ENCODE data around the gene TECPR2.
A peak's percentile ranks its signal among the peaks of the same experiment; 100 is the strongest.

TECPR2 gene

GRCh38 chr14:102434647-102435175, 72.0 kb downstream of the TECPR2 start:
- FAIRE-seq (no peak), DNase-seq (ENCODE audit: insufficient read length) (no peak)
- TF ChIP-seq POLR2A (IDR thresholded peaks at IDR 0.05; ENCODE audit: low read depth, low read length) = no peak
- TF ChIP-seq TAF1 (IDR thresholded peaks at IDR 0.05; ENCODE audit: borderline replicate concordance, low read depth, low read length) = no peak
- TF ChIP-seq POLR2AphosphoS5 (IDR thresholded peaks at IDR 0.05; ENCODE audit: low read depth, low read length) = no peak

DNA sequence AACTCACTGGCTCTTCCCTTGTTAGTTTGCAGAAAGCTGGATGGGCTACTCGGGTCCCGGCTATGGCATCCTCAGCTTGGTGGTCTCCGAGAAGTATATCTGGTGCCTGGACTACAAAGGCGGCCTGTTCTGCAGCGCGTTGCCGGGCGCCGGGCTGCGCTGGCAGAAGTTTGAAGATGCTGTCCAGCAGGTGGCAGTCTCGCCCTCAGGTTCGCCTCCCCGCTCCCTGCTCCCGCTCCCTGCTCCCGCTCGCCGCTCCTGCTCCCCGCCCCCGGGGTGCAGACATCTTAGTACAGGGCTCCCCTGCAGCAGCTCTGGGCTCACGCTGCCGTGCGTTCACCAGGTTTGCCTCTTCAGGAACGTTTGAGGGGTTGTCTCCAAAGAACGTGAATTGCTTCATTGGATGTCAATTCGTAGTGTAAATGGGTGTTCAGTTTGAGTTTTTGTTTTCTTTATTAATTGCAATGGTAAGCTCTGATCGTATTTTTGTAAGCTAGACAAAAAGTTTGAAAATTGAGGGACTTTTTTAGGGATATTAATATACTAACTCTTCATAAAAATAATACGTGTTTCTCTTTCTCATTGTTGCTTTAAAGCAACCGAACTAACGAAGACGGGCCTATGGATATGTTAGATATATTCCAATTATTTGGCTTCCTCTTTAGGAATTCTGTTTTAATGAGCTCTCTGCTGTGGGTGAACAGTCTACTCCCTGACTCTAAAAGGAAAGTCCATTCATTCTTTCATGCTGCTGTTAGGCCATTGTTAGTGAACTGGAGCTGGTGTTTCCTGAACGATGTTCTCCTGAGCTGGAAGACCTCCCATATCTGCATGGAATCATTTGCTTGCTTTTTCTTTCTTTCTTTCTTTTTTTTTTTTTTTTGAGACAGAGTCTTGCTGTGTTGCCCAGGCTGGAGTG, 75.5 kb downstream of the TECPR2 start:
- TF ChIP-seq POLR2AphosphoS5 (IDR thresholded peaks at IDR 0.05; ENCODE audit: low read depth, low read length) (no peak), POLR2A (IDR thresholded peaks at IDR 0.05; ENCODE audit: low read depth, low read length) (no peak), TAF1 (IDR thresholded peaks at IDR 0.05; ENCODE audit: borderline replicate concordance, low read depth, low read length) (no peak)
- peak; percentile 82 for DNase-seq (ENCODE audit: insufficient read length)
- FAIRE-seq = peak; percentile 96

DNA sequence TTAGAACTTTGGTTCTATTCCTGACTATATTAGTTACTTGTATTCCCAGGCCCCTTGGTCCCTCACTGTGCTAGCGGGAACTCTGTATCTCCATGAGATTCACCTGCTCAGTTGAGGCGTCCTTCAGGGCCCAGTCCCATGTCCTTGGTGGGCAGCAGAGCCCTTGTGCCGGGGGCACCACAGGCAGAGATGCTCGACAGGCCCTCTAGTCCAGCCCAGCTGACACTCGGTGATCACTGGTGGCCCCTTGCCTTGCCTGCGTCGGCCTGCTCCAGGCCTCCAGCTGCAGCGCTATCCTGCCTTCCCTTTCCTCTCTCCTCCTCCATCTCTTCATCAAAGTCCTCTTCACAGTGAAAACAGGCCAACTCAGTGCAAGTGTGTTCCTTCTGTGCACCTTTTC, 76.8 kb downstream of the TECPR2 start:
- no peak for DNase-seq (ENCODE audit: insufficient read length)
- FAIRE-seq = no peak
- TF ChIP-seq POLR2A (IDR thresholded peaks at IDR 0.05; ENCODE audit: low read depth, low read length) (no peak), POLR2AphosphoS5 (IDR thresholded peaks at IDR 0.05; ENCODE audit: low read depth, low read length) (no peak), TAF1 (IDR thresholded peaks at IDR 0.05; ENCODE audit: borderline replicate concordance, low read depth, low read length) (no peak)

GRCh38 chr14:102440392-102440791, 77.7 kb downstream of the TECPR2 start:
- DNase-seq (ENCODE audit: insufficient read length) = no peak
- FAIRE-seq = no peak
- TF ChIP-seq POLR2AphosphoS5 (IDR thresholded peaks at IDR 0.05; ENCODE audit: low read depth, low read length) (no peak), POLR2A (IDR thresholded peaks at IDR 0.05; ENCODE audit: low read depth, low read length) (no peak), TAF1 (IDR thresholded peaks at IDR 0.05; ENCODE audit: borderline replicate concordance, low read depth, low read length) (no peak)

DNA sequence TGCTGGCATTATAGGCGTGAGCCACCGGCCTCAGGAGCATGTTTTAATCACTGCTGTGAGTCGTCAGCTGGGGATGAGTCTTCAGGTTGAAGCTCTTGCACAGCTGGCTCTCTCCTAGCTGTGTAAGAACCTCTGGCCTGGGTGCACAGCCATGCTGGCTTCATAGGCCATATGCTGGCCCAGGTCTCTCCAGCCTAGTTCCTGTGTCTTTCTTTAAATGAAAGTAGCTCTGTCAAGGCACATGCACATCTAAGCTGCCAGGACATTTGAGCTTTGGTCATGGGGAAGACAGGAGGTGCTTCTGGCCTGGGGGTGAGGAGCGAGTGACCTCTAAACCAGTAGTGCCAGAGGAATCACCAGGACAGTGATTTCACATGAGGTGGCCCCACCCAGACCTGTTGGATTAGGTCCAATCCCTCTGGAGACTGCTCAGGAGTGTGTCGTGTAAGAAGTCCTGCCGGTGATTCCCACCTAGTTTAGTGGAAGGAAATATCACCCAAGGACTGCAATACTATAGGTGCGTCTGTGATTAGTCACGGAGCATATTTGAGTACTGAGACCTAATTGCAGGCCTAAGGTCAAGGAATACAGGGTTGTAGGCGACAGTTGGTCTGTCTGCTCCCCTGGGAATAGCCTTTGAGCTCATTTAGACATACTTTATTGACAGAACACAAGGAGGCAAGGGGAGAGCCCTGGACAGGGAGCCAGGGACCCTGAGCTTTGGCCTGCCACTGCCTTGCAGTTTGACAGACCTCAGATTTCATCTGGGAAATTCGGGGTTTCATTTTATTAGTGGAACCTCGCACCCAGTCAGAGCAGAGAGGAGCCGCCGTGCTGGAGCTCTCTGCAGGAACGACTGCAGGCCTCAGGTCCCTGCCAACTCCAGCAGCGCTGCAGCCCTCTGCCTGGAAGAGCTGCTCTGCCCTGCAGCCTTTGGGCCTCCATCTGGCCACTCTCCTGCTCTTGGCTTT, 79.8 kb downstream of the TECPR2 start:
- TF ChIP-seq TAF1 (IDR thresholded peaks at IDR 0.05; ENCODE audit: borderline replicate concordance, low read depth, low read length) = no peak
- FAIRE-seq (no peak), DNase-seq (ENCODE audit: insufficient read length) (no peak)

GRCh38 chr14:102445066-102445465, 82.3 kb downstream of the TECPR2 start:
- no peak for FAIRE-seq
- TF ChIP-seq POLR2A (IDR thresholded peaks at IDR 0.05; ENCODE audit: low read depth, low read length) (no peak), TAF1 (IDR thresholded peaks at IDR 0.05; ENCODE audit: borderline replicate concordance, low read depth, low read length) (no peak), POLR2AphosphoS5 (IDR thresholded peaks at IDR 0.05; ENCODE audit: low read depth, low read length) (no peak)
- DNase-seq (ENCODE audit: insufficient read length) = no peak

DNA sequence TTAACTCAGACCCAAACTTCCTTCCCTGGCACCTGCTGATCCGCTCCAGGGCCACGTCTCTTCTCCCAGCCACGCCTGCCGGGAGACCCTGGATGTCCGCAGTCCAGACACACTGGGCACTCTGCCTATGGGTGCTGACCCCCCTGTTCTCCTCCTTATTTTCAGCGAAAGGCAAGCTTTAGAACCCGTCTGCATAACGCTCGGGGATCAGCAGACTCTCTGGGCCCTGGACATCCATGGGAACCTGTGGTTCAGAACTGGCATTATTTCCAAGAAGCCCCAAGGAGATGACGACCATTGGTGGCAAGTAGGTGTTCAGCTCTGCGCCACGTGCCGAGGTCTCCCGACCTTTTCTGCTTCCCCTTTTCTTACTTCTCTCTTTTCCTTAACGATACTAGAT, 82.9 kb downstream of the TECPR2 start:
- TF ChIP-seq POLR2A (IDR thresholded peaks at IDR 0.05; ENCODE audit: low read depth, low read length) (no peak), TAF1 (IDR thresholded peaks at IDR 0.05; ENCODE audit: borderline replicate concordance, low read depth, low read length) (no peak), POLR2AphosphoS5 (IDR thresholded peaks at IDR 0.05; ENCODE audit: low read depth, low read length) (no peak)
- DNase-seq (ENCODE audit: insufficient read length) = no peak
- FAIRE-seq = no peak

GRCh38 chr14:102450206-102451063, 87.7 kb downstream of the TECPR2 start:
- FAIRE-seq = no peak
- TF ChIP-seq POLR2AphosphoS5 (IDR thresholded peaks at IDR 0.05; ENCODE audit: low read depth, low read length) (no peak), POLR2A (IDR thresholded peaks at IDR 0.05; ENCODE audit: low read depth, low read length) (no peak), TAF1 (IDR thresholded peaks at IDR 0.05; ENCODE audit: borderline replicate concordance, low read depth, low read length) (no peak)

DNA sequence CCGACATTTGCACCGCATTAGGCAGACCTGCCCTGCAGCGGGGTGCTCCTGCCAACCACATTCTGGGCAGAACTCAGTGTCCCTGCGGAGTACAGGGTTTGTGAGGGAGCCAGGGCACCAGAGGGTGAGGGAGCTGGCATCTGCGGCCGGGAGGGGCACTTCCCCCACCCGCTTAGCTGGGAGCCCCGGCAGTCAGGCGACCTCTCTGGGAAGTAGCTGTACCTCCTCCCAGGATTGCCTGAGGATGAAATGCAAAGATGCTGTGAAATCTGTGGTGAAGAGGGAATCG, 88.3 kb downstream of the TECPR2 start:
- FAIRE-seq (no peak), DNase-seq (ENCODE audit: insufficient read length) (no peak)
- no peak for TF ChIP-seq POLR2AphosphoS5 (IDR thresholded peaks at IDR 0.05; ENCODE audit: low read depth, low read length)
- TF ChIP-seq TAF1 (IDR thresholded peaks at IDR 0.05; ENCODE audit: borderline replicate concordance, low read depth, low read length) = no peak
- no peak for TF ChIP-seq POLR2A (IDR thresholded peaks at IDR 0.05; ENCODE audit: low read depth, low read length)

More at GRCh38 chr14:102450206-102451063, 87.7 kb downstream of the TECPR2 start:
- no peak for DNase-seq (ENCODE audit: insufficient read length)

DNA sequence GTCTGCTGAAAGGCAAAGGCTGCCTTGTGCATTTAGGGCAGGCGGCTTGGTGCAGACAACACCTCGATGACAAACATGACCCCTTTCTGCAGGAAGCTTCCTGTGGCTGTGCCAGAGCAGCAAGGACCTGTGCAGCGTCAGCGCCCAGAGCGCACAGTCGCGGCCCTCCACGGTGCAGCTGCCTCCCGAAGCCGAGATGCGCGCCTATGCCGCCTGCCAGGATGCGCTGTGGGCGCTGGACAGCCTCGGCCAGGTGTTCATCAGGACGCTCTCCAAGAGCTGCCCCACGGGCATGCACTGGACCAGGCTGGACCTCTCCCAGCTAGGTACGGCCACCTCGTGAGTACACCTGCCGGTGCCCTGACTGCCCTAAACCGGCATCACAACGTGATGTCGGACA, 89.6 kb downstream of the TECPR2 start:
- TF ChIP-seq POLR2A (IDR thresholded peaks at IDR 0.05; ENCODE audit: low read depth, low read length) (no peak), TAF1 (IDR thresholded peaks at IDR 0.05; ENCODE audit: borderline replicate concordance, low read depth, low read length) (no peak), POLR2AphosphoS5 (IDR thresholded peaks at IDR 0.05; ENCODE audit: low read depth, low read length) (no peak)
- DNase-seq (ENCODE audit: insufficient read length) (no peak), FAIRE-seq (no peak)

GRCh38 chr14:102454711-102455110, 92.0 kb downstream of the TECPR2 start:
- DNase-seq (ENCODE audit: insufficient read length) (no peak), FAIRE-seq (no peak)
- no peak for TF ChIP-seq TAF1 (IDR thresholded peaks at IDR 0.05; ENCODE audit: borderline replicate concordance, low read depth, low read length)
- TF ChIP-seq POLR2A (IDR thresholded peaks at IDR 0.05; ENCODE audit: low read depth, low read length) = no peak
- TF ChIP-seq POLR2AphosphoS5 (IDR thresholded peaks at IDR 0.05; ENCODE audit: low read depth, low read length) = no peak

Data from GM12892 (cell line).